ENCODE data around the gene MFSD1.

Gene MFSD1

DNA sequence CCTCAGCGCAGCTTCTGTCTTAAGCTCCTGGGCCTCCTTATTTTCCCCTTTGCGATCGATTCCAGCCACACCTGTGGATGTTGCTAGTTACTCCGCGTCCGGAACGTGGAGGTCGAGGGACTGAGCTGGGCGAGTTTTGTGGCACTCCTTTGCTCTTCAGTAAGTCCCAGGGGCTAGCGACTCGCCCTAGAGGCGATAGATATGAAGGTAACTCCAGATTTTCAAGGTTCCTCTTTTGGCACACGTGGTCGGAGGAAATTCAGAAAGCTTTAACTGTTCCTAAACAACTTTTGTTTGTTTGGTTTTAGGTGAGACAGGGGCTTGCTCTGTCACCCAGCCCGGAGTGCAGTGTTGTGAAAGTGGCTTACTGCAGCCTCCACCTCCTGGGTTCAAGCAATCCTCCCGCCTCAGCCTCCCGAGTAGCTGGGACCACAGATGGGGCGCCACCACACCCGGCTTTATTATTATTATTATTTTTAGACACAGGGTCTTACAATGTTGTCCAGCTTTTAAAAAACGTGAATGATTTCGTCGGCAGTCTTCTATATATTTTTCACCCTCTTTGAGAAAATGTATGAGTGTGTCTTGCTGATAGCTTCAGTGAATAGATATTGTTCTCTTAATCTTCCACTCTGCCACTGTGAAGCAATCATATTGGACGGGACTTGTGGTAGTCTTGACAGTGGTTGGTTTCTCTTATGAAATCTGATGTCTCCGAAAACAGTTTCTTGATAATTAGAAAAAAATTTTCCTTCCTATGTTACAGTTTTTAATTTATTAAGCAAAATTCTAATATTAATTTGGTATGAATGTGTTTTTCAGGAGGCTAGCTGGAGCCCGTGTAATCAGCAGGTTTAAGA is 785 bp downstream of the MFSD1 start:
- DNase-seq (ENCODE audit: extremely low read depth, low read depth), result no peak
- TF ChIP-seq, protein P1, sequence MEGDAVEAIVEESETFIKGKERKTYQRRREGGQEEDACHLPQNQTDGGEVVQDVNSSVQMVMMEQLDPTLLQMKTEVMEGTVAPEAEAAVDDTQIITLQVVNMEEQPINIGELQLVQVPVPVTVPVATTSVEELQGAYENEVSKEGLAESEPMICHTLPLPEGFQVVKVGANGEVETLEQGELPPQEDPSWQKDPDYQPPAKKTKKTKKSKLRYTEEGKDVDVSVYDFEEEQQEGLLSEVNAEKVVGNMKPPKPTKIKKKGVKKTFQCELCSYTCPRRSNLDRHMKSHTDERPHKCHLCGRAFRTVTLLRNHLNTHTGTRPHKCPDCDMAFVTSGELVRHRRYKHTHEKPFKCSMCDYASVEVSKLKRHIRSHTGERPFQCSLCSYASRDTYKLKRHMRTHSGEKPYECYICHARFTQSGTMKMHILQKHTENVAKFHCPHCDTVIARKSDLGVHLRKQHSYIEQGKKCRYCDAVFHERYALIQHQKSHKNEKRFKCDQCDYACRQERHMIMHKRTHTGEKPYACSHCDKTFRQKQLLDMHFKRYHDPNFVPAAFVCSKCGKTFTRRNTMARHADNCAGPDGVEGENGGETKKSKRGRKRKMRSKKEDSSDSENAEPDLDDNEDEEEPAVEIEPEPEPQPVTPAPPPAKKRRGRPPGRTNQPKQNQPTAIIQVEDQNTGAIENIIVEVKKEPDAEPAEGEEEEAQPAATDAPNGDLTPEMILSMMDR (IDR thresholded peaks at IDR 0.05; ENCODE audit: low read depth, low read length), result no peak

DNA sequence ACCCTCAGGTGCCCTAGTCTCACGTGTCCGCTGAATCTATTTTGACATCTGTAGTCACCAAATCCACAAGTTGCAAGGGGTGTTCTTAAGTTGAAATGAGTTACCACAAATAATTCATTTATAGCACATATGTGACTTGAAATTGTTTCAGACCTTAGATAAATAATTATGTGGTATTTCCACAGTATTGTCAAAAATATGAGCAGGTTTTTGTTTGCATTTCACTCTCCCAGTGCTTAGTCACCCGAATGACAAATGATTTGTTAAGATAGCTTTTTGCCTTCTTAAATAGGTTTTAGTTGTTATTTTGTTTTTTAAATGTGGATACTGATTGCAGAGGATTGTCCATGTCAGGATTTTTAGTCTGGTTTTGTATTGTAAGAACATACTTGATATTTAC is 2.6 kb downstream of the MFSD1 start:
- DNase-seq (ENCODE audit: extremely low read depth, low read depth), result no peak
- TF ChIP-seq, protein P1 (IDR thresholded peaks at IDR 0.05; ENCODE audit: low read depth, low read length), result no peak

DNA sequence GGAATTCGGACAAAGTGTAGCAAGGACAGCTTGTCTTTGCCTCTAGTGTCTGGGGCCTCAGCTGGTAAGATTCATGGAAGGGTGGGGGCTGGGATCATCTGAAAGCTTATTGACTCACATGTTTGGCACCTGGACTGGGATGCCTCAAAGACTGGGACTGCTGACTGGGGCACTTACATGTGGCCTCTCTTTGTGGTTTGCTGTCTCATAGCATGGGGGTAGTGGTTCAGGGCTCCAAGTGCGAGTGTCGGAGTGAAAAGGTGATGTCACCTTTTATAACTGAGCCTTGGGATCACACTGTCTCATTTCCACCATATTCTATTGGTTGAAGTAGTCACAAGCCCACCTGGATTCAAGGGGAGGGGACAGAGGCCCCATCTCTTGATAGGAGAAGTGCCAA is 6.8 kb downstream of the MFSD1 start:
- TF ChIP-seq, protein P1 (IDR thresholded peaks at IDR 0.05; ENCODE audit: low read depth, low read length), result no peak
- DNase-seq (ENCODE audit: extremely low read depth, low read depth), result no peak

DNA sequence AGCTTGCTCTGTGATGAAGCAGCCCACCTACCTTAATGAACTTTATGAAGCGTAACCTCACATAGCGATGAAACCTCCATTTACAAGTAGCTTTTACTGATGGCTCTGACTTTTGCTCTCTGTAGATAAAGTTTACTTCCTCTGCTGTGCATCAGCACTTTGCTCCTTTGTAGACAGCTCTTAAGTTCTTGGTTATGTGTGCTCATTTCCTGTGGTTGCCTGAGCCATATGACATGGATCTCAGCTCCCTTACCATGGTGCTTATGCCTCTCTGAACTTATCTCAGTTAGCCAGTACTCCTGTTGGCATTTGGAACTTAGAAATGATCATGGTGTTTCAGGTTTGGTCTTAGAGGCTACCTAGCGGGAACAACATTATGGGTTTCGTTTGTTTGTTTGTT is 7.8 kb downstream of the MFSD1 start:
- TF ChIP-seq, protein P1 (IDR thresholded peaks at IDR 0.05; ENCODE audit: low read depth, low read length), result no peak
- DNase-seq (ENCODE audit: extremely low read depth, low read depth), result no peak

DNA sequence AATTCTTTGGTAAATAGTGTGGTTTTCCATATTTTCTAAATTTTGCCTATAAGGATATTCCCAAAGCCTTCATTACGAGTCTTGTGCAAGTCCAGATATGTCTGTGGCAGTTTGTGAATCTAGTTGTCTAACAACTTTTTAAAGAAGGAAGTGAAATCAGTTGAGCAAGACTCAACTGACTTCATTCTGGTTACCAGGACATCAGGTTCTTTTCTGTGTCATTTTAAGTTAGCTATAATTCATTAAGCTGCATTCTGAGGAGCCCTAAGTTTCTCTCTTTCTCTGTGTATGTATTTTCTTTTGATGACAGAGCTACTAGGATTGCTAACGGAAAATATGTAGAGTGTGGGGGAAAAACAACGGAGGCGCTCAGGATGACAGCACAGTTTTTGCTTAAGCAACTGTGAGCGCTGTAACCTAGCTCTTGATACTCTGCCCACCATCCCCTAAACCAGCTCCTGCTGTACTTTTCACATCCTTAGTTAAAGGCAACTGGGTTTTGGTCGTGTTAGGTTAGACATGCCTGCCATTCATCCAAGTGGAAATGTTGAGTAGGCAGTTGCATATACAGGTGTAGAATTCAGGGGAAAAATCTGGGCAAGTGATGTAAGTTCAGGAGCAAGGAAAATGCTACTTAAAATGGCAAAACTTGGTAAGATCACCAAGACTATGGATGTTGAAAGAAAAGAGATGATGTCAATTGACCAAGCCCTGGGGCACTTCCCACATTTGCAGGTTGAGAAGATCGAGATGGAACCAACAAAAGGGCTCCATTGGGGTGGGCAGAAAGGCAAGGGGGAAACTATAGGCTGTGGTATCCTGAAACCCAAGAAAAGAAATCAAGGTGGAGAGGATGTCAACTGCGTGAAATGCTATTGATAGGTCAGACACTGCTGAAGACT is 9.2 kb downstream of the MFSD1 start:
- TF ChIP-seq, protein P1 (IDR thresholded peaks at IDR 0.05; ENCODE audit: low read depth, low read length), result no peak
- no peak for DNase-seq (ENCODE audit: extremely low read depth, low read depth)

DNA sequence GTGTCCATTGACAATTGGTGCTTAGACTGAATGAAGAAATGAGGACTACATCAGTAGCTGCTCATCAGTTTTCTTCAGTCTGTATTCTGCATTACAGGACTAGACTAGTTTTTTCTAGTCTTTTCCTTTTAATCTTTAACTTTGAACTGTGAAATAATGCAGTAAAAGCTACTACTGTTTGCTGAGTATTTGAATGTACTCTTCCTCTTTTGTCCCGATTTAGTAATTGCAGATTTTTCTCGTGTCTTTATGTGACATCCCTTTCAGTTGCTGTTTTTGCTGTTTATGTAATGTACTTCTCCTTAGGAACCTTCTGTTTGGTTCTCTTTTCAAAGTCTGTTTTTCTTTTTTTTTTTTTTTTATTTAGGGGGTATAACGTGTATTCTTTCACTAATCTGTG is 17.4 kb downstream of the MFSD1 start:
- DNase-seq (ENCODE audit: extremely low read depth, low read depth), result no peak
- TF ChIP-seq, protein P1 (IDR thresholded peaks at IDR 0.05; ENCODE audit: low read depth, low read length), result no peak

DNA sequence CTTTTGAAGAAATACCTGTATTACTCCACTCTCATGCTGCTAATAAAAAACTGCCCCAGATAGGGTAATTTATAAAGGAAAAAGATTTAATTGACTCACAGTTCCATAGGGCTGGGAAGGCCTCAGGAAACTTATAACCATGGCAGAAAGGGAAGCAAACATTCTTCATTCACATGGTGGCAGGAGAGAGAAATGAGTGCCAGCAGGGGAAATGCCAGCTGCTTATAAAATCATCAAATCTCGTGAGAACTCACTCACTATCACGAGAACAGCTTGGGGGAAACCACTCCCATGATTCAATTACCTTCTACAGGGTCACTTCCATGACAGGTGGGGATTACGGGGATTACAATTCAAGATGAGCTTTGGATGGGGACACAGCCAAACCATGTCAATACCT is 18.7 kb downstream of the MFSD1 start:
- no peak for DNase-seq (ENCODE audit: extremely low read depth, low read depth)
- TF ChIP-seq, protein P1 (IDR thresholded peaks at IDR 0.05; ENCODE audit: low read depth, low read length), result no peak
